Daoy (cell line): ENCODE data around the gene ZC3H12C. TPM values are rescaled to one million over a fixed set of nuclear protein-coding genes. Genes with fewer than 3 reads are reported as not detected.

Experiments used
- total RNA-seq: library from RNA; depleted of rRNA; stranded (reverse); fragments of >200 nt; shearing (Covaris generic); gene quantifications from 2 replicates; pipeline ENCODE4 v1.2.3, GENCODE V29; 2014; rRNA removed

ZC3H12C gene
- total RNA-seq, 1 experiment from 2014 or later: 3.8 TPM

Other genes starting within 250 kb of the ZC3H12C start
- 62.9 and 120 TPM in 2 replicates for gene RDX, start 203.2 kb downstream of the ZC3H12C start, total RNA-seq